Esophagus squamous epithelium (tissue), 4 donors: ENCODE data around the gene SNX8.

Experiments used
- CTCF ChIP-seq, 6 experiments: fragments of 450-650 bp in 4 of 6; fragments of 200-600 bp in 2 of 6; sonication (generic) in 2 of 6; IDR thresholded peaks; one replicate each; pipeline ENCODE4 v1.5.1; 2016 to 2019; ENCODE audit warnings: antibody characterized with exemption in 6 of 6, mild to moderate bottlenecking in 4 of 6, moderate library complexity in 4 of 6
- POLR2A ChIP-seq, 4 donors: fragments of 450-650 bp; IDR thresholded peaks; one replicate each; pipeline ENCODE4 v1.6.1; 2017; ENCODE audit warnings: antibody characterized with exemption in 4 of 4, mild to moderate bottlenecking in 4 of 4, moderate library complexity in 3 of 4

GRCh38 chr7:2203766-2204300 is 110.4 kb downstream of the SNX8 start:
- TF ChIP-seq CTCF (IDR thresholded peaks at IDR 0.05), result no peak
- no peak for TF ChIP-seq POLR2A (IDR thresholded peaks at IDR 0.05)
